Measurements from ENCODE around the gene BMI1.

- TF ChIP-seq CTCF (IDR thresholded peaks at IDR 0.05) (no peak), POLR2A (IDR thresholded peaks at IDR 0.05) (no peak)
Measured at GRCh38 chr10:22334414-22335172, 13.7 kb downstream of the BMI1 start.
